NT2/D1 (cell line): ENCODE measurements around the gene RNF223.

Experiments
- SUZ12 ChIP-seq: IDR thresholded peaks from 2 replicates; pipeline ENCODE4 v1.6.1; 2011; ENCODE audit not compliant: insufficient read length, insufficient read depth; ENCODE audit errors: extremely low read depth
- ZNF274 ChIP-seq: IDR thresholded peaks from 2 replicates; pipeline ENCODE4 v1.6.1; 2011; ENCODE audit warnings: mild to moderate bottlenecking, low read depth, low read length

DNA sequence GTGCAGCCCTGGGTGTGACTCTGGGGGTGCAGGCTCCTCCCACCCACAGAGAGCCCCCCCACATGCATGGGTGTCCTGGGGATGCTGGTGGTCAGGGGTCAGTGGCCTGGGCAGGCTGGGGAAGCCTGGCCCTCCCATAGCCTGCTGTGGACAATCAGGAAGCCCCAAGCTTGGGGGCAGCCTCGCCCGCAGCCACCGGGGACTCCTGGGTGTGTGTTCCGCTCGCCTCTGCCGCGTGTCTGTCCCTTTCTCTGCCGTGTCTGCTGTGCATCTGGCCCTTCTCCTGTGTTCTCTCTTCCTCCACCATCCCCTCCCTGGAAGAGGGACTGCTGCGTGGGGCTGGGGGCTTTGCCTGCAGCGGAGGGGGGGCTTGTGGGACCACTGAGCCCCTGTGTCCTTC is 31.3 kb downstream of the RNF223 start:
- TF ChIP-seq ZNF274 (no peak), SUZ12 (no peak)
